ENCODE measurements around the gene WNT8B.

DNA sequence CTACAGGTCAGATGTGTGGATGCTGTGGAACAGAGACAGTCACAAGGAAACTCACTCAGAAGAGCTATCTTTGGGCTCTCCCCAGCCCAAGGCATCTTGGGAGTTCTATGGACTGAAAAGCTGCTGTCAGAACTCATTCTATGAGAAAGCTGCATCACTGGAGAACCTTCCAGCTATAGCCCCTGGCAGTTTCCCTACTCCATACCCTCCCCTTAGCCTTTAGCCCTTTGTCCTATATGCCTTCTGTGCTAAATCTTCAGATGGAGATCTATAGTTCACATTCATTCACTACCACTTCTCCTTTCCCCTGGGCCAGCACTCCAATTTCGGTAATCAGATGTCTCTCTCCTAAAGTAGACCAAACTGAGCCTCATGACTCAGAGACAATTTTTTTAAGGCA is 6.9 kb downstream of the WNT8B start:
- TF ChIP-seq POLR2AphosphoS5 (IDR thresholded peaks at IDR 0.05; ENCODE audit: low read depth), result no peak
- TF ChIP-seq, protein P1, sequence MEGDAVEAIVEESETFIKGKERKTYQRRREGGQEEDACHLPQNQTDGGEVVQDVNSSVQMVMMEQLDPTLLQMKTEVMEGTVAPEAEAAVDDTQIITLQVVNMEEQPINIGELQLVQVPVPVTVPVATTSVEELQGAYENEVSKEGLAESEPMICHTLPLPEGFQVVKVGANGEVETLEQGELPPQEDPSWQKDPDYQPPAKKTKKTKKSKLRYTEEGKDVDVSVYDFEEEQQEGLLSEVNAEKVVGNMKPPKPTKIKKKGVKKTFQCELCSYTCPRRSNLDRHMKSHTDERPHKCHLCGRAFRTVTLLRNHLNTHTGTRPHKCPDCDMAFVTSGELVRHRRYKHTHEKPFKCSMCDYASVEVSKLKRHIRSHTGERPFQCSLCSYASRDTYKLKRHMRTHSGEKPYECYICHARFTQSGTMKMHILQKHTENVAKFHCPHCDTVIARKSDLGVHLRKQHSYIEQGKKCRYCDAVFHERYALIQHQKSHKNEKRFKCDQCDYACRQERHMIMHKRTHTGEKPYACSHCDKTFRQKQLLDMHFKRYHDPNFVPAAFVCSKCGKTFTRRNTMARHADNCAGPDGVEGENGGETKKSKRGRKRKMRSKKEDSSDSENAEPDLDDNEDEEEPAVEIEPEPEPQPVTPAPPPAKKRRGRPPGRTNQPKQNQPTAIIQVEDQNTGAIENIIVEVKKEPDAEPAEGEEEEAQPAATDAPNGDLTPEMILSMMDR (IDR thresholded peaks at IDR 0.05; ENCODE audit: insufficient read depth, low read length), result no peak

Measured in HL-60 (cell line).